ENCODE measurements around the gene NPY. TPM values are rescaled to one million over a fixed set of nuclear protein-coding genes. Genes with fewer than 3 reads are reported as not detected.

Gene NPY
- total and polyA plus RNA-seq, 2 of the 8 experiments (the other 6 are each of a cell fraction or from before 2014, with no cell fraction given), result 1.2 to 1.7 TPM

DNA sequence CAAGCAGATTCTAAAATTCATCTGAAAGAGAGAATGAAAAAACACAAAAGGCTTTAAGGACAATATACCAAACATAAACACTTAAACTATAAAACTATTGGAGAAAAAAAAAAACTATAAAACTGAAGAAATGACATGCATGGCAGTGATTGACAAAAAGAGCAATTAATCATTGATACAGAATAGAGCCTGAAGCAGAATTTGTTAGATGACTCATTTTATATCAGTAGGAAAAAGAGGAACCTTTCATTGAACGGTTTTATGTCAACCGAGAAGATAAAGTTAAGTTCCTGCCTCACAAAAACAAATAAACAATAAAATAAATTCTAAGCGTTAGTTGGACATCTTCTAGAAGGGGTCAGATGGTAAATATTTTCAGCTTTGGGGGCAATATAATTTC is 23.3 kb downstream of the NPY start:
- FAIRE-seq (no peak), DNase-seq (ENCODE audit: low read depth in 1 of 2, low spot score in 2 of 2) (no peak)
- no peak overlapping the region for H3K4me2 ChIP-seq (ENCODE audit: insufficient read depth in 1 of 2, low read depth in 2 of 2, low read length in 2 of 2)
- H2AFZ ChIP-seq (ENCODE audit: low read length), result no peak overlapping the region
- H2BK20ac ChIP-seq (ENCODE audit: low read length), result no peak overlapping the region
- no peaks in the 10 kb centered on the region for H3K23me2 ChIP-seq (ENCODE audit: low read depth, low read length)
- H2BK5ac ChIP-seq (ENCODE audit: low read depth, low read length), result no peak overlapping the region
- H2BK12ac ChIP-seq (ENCODE audit: low read depth, low read length), result no peak overlapping the region
- no peaks in the 10 kb centered on the region for H3K79me2 ChIP-seq (ENCODE audit: control insufficient read depth in 1 of 2, insufficient read depth in 2 of 2, low read length in 2 of 2)
- peaks cover 0 to 1% of the 10 kb centered on the region in 2 experiments for H4K20me1 ChIP-seq (replicated peaks in 1 of 2; ENCODE audit: control insufficient read depth in 1 of 2, insufficient read depth in 2 of 2, low read length in 2 of 2)
- no peak overlapping the region for H4K91ac ChIP-seq (replicated peaks; ENCODE audit: insufficient read length, low read length)
- no peaks in the 10 kb centered on the region for H3K79me1 ChIP-seq (ENCODE audit: low read depth, low read length)
- no peak overlapping the region for H3K9ac ChIP-seq (replicated peaks in 1 of 4; ENCODE audit: extremely low read depth in 1 of 4, low read depth in 3 of 4, low read length in 3 of 4)
- H3K56ac ChIP-seq (replicated peaks; ENCODE audit: insufficient read length, low read depth, low read length), result no peak overlapping the region
- H3K4ac ChIP-seq (replicated peaks; ENCODE audit: insufficient read length, low read depth, low read length), result no peak overlapping the region
- no peak overlapping the region for H3K27ac ChIP-seq (ENCODE audit: low read depth, low read length)
- no peak overlapping the region for H3K4me3 ChIP-seq (ENCODE audit: extremely low read depth in 1 of 4, insufficient read depth in 2 of 4, low read depth in 3 of 4, low read length in 4 of 4)
- ChIA-PET POLR2A (ENCODE audit: partially characterized antibody) (interaction anchor here (1.3 kb wide), 1 partner anchor 102 kb away, joined by 3 read pairs; no protein-coding TSS in a partner anchor), CTCF (ENCODE audit: partially characterized antibody) (interaction anchor here (0.6 to 1.8 kb wide), 4 partner anchors 11 to 352 kb away, joined by 3 to 7 read pairs (median 3); no protein-coding TSS in a partner anchor)
- no peak overlapping the region for H2BK120ac ChIP-seq (replicated peaks; ENCODE audit: low read depth, low read length)
- H2BK15ac ChIP-seq (ENCODE audit: low read length), result no peak overlapping the region
- no peak overlapping the region for H3K14ac ChIP-seq (ENCODE audit: insufficient read length)
- no peaks in the 10 kb centered on the region for H3K36me3 ChIP-seq (ENCODE audit: control insufficient read depth in 2 of 4, insufficient read depth in 4 of 4, low read length in 3 of 4)
- H4K5ac ChIP-seq (ENCODE audit: insufficient read length, low read depth, low read length), result no peak overlapping the region
- no peaks in the 10 kb centered on the region for H3K27me3 ChIP-seq (replicated peaks in 1 of 4; ENCODE audit: control insufficient read depth in 3 of 4, extremely low read depth in 1 of 4, insufficient read depth in 3 of 4, low read length in 3 of 4)
- no peak overlapping the region for H3K23ac ChIP-seq (ENCODE audit: insufficient read length)
- H3K9me3 ChIP-seq (ENCODE audit: insufficient read depth in 2 of 2, low read depth in 1 of 2, low read length in 1 of 2), result peaks cover 0 to 4% of the 10 kb centered on the region in 2 experiments; a peak in 2 of 4 replicates
- no peak overlapping the region for H2AK5ac ChIP-seq (ENCODE audit: low read depth, low read length)
- no peak overlapping the region for H4K8ac ChIP-seq (ENCODE audit: extremely low read depth, insufficient read depth, low read length)
- no peaks in the 10 kb centered on the region for H3K4me1 ChIP-seq (replicated peaks in 1 of 4; ENCODE audit: control insufficient read depth in 3 of 4, insufficient read depth in 4 of 4, low read length in 3 of 4)
- WGBS, 2 experiments (ENCODE audit: extremely low coverage in 1 of 2, insufficient coverage in 1 of 2, insufficient read length in 1 of 2, insufficient replicate concordance in 2 of 2, low coverage in 1 of 2, low lambda C conversion rate in 2 of 2, missing lambda C conversion rate in 1 of 2), result 88% methylated on average over 3 of the region's 3 CpGs; no CpG with 5 or more reads in 1 of the 2 experiments
- no peak overlapping the region for H3K18ac ChIP-seq (ENCODE audit: extremely low read depth, low read length)
- no peak for TF ChIP-seq RXRA (IDR thresholded peaks at IDR 0.05; ENCODE audit: insufficient read depth, low read depth, low read length)
- TF ChIP-seq RAD21 (IDR thresholded peaks at IDR 0.05 in 1 of 2, conservative IDR thresholded peaks at IDR 0.05 in 1 of 2; ENCODE audit: low read depth in 2 of 2, low read length in 2 of 2), result no peak
- TF ChIP-seq RBBP5 (IDR thresholded peaks at IDR 0.05; ENCODE audit: borderline replicate concordance, low read depth, low read length), result no peak
- TF ChIP-seq BACH1 (IDR thresholded peaks at IDR 0.05; ENCODE audit: low read length), result no peak
- TF ChIP-seq SUZ12 (IDR thresholded peaks at IDR 0.05; ENCODE audit: low read length), result no peak
- TF ChIP-seq HDAC2 (IDR thresholded peaks at IDR 0.05; ENCODE audit: borderline replicate concordance in 1 of 2, low read depth in 2 of 2, low read length in 2 of 2), result no peak
- TF ChIP-seq SAP30 (IDR thresholded peaks at IDR 0.05; ENCODE audit: insufficient read depth, insufficient replicate concordance, low read length), result no peak
- TF ChIP-seq CREB1 (IDR thresholded peaks at IDR 0.05), result no peak
- TF ChIP-seq SIRT6 (IDR thresholded peaks at IDR 0.05; ENCODE audit: low read length), result no peak
- no peak for TF ChIP-seq PHF8 (conservative IDR thresholded peaks at IDR 0.05; ENCODE audit: low read depth, low read length)
- TF ChIP-seq SIX5 (IDR thresholded peaks at IDR 0.05; ENCODE audit: low read depth, low read length), result no peak
- TF ChIP-seq KDM4A (IDR thresholded peaks at IDR 0.05; ENCODE audit: low read depth, low read length, severe bottlenecking), result no peak
- TF ChIP-seq CTBP2 (IDR thresholded peaks at IDR 0.05; ENCODE audit: borderline replicate concordance, insufficient read depth, insufficient read length, low read length), result no peak
- no peak for TF ChIP-seq POU5F1 (IDR thresholded peaks at IDR 0.05; ENCODE audit: low read depth, low read length)

Measured in H1 (cell line).